HepG2 (cell line): ENCODE results near the gene TMEFF1. TPM values are rescaled to one million over a fixed set of nuclear protein-coding genes. Genes with fewer than 3 reads are reported as not detected.

Experiments
- ATAC-seq: fragments of 200-7000 bp; cut with Tn5 transposase; 3 replicates; pipeline ENCODE4 v1.9.1; 2020; ENCODE audit warnings: mild to moderate bottlenecking, moderate library complexity
- BruUV-seq: library from RNA; stranded (reverse); fragments of 400-500 nt; replicated peaks from 2 replicates; lab custom pipeline; 2021; lab: Mats Ljungman, UMichigan
- CTCF ChIA-PET: fragments of 300-600 bp; formaldehyde crosslinking; extraction: SDS; loops from one replicate; lab custom pipeline; 2021; ENCODE audit warnings: low total read pairs, inconsistent platforms, low intra/inter-chr PET ratio; lab: Yijun Ruan, JAX
- POLR2A ChIA-PET: fragments of 350-600 bp; sonication (Branson Sonifier 250); formaldehyde crosslinking; loops from one replicate; lab custom pipeline; 2020; ENCODE audit warnings: antibody characterized with exemption, inconsistent platforms; lab: Yijun Ruan, JAX
- DNase-seq: peaks from one replicate; pipeline ENCODE4 v3.0.0-alpha.2; 2015; ENCODE audit warnings: low spot score
- FAIRE-seq: peaks from 3 replicates; lab custom pipeline; 2011; peaks lifted over from hg19 to GRCh38; lab: Jason Lieb, UNC
- H2AFZ ChIP-seq: one replicate; pipeline ENCODE4 v1.6.1; 2011; ENCODE audit warnings: low read length, inconsistent platforms
- H3K27ac ChIP-seq: fragments of 300-600 bp; 3 replicates; pipeline ENCODE4 v1.8.0; 2011; ENCODE audit warnings: mixed run types, mild to moderate bottlenecking, mixed read lengths, low read length, inconsistent platforms; ENCODE audit not compliant: insufficient read depth; ENCODE audit errors: extremely low read length
- H3K27me3 ChIP-seq, 2 experiments: fragments of 200-600 bp in 1 of 2; 2 replicates in 1 of 2; 3 replicates in 1 of 2; pipeline versions ENCODE4 v1.6.0 to v1.8.0; 2011; ENCODE audit warnings: low read length in 2 of 2, mild to moderate bottlenecking in 2 of 2, moderate library complexity in 2 of 2, inconsistent platforms in 1 of 2; ENCODE audit not compliant: insufficient read depth in 2 of 2, control insufficient read depth in 1 of 2
- H3K36me3 ChIP-seq, 2 experiments: fragments of 200-600 bp in 1 of 2; replicated peaks in 1 of 2; 2 replicates in 1 of 2; 3 replicates in 1 of 2; pipeline versions ENCODE4 v1.5.1 to v1.8.0; 2011; ENCODE audit warnings: low read length in 2 of 2, inconsistent platforms in 1 of 2; ENCODE audit not compliant: insufficient read depth in 2 of 2, control insufficient read depth in 1 of 2
- H3K4me1 ChIP-seq: 2 replicates; pipeline ENCODE4 v1.5.1; 2012; ENCODE audit warnings: low read length, inconsistent platforms; ENCODE audit not compliant: insufficient read depth
- H3K4me2 ChIP-seq: 2 replicates; pipeline ENCODE4 v1.6.0; 2011; ENCODE audit warnings: low read depth, low read length, inconsistent platforms
- H3K4me3 ChIP-seq, 3 experiments: fragments of 200-600 bp in 1 of 3; sonication (generic), shearing (Covaris generic) in 1 of 3; replicated peaks in 1 of 3; 2 replicates each; pipeline ENCODE4 v1.5.1; 2011 to 2016; ENCODE audit warnings: low read length in 3 of 3, inconsistent platforms in 2 of 3, low read depth in 2 of 3, mild to moderate bottlenecking in 2 of 3, control low read depth in 1 of 3, mixed read lengths in 1 of 3; ENCODE audit not compliant: insufficient read depth in 1 of 3
- H3K79me2 ChIP-seq: one replicate; pipeline ENCODE4 v1.6.1; 2011; ENCODE audit warnings: low read length, inconsistent platforms; ENCODE audit not compliant: insufficient read depth
- H3K9ac ChIP-seq: 2 replicates; pipeline ENCODE4 v1.6.0; 2011; ENCODE audit warnings: mild to moderate bottlenecking, low read depth, low read length, inconsistent platforms; ENCODE audit not compliant: insufficient read depth
- H3K9me3 ChIP-seq: 2 replicates; pipeline ENCODE4 v1.5.1; 2012; ENCODE audit warnings: mild to moderate bottlenecking, low read length
- H4K20me1 ChIP-seq: 2 replicates; pipeline ENCODE4 v1.6.0; 2011; ENCODE audit warnings: inconsistent platforms, mild to moderate bottlenecking, low read length, moderate library complexity; ENCODE audit not compliant: insufficient read depth
- AHDC1 ChIP-seq: sonication (generic); formaldehyde crosslinking; IDR thresholded peaks from 2 replicates; pipeline ENCODE4 v1.5.1; 2020; ENCODE audit warnings: mild to moderate bottlenecking, missing genetic modification reagents, borderline replicate concordance
- ASH2L ChIP-seq: fragments of 300-600, 200-600 bp; sonication (generic); IDR thresholded peaks from 2 replicates; pipeline ENCODE4 v1.7.0; 2017; ENCODE audit warnings: low read depth, mild to moderate bottlenecking, moderate library complexity, mixed read lengths, low read length; ENCODE audit not compliant: insufficient read length
- ATF7 ChIP-seq, 2 experiments: fragments of 450-650 bp in 1 of 2; sonication (generic) in 1 of 2; formaldehyde crosslinking in 1 of 2; IDR thresholded peaks; 2 replicates each; pipeline versions ENCODE4 v1.4.0 to v1.6.1; 2016 to 2020; ENCODE audit warnings: antibody characterized with exemption in 1 of 2, mild to moderate bottlenecking in 1 of 2, missing genetic modification reagents in 1 of 2
- PPARG ChIP-seq: conservative IDR thresholded peaks from 2 replicates; pipeline ENCODE4 v1.6.1; 2016; ENCODE audit warnings: missing biosample characterization, missing genetic modification reagents
- RXRB ChIP-seq: IDR thresholded peaks from 2 replicates; pipeline ENCODE4 v1.6.1; 2016; ENCODE audit warnings: borderline replicate concordance, missing genetic modification reagents, missing compliant biosample characterization
- SYNCRIP ChIP-seq: fragments of 200-400 bp; formaldehyde crosslinking; IDR thresholded peaks from 2 replicates; pipeline ENCODE4 v1.6.1; 2018; ENCODE audit warnings: mild to moderate bottlenecking, low read depth, low read length; ENCODE audit not compliant: insufficient read depth
- TEF ChIP-seq: sonication (generic); formaldehyde crosslinking; IDR thresholded peaks from 2 replicates; pipeline ENCODE4 v1.5.0; 2020; ENCODE audit warnings: missing genetic modification reagents
- ZC3H4 ChIP-seq: sonication (generic); formaldehyde crosslinking; IDR thresholded peaks from 2 replicates; pipeline ENCODE4 v1.4.0; 2020; ENCODE audit warnings: missing genetic modification reagents, borderline replicate concordance
- ZFP91 ChIP-seq: sonication (generic); formaldehyde crosslinking; IDR thresholded peaks from 2 replicates; pipeline ENCODE4 v1.9.0; 2022; ENCODE audit warnings: missing genetic modification reagents, mild to moderate bottlenecking, borderline replicate concordance
- ZNF335 ChIP-seq: sonication (generic); formaldehyde crosslinking; IDR thresholded peaks from 2 replicates; pipeline ENCODE4 v1.4.0; 2020; ENCODE audit warnings: missing genetic modification reagents
- WGBS: methylation state at CpG from one replicate; pipeline ENCODE4 v1.1.6; 2017; ENCODE audit warnings: low lambda C conversion rate; 5-methylcytosine and 5-hydroxymethylcytosine counted together
- in situ Hi-C: cut with HindIII; loops from 2 replicates; pipeline ENCODE4 v1.10.0; 2017; ENCODE audit warnings: low pct_unique_long_range_greater_than_20kb; ENCODE audit not compliant: extremely low pct_ligation_motif_present
- intact Hi-C: fragments of 100-400 bp; cut with micrococcal nuclease; formaldehyde crosslinking; loops from one replicate; pipeline ENCODE4 v1.10.0; 2022; ENCODE audit not compliant: unreplicated experiment
- polyA plus RNA-seq, 8 experiments: library from polyadenylated mRNA; depleted of rRNA in 3 of 8; stranded (reverse) in 7 of 8; unstranded in 1 of 8; fragments of >200 nt; fragmentation: Illumina TruSeq in 4 of 8; extraction: Trizol in 4 of 8; gene quantifications; 2 replicates each; pipeline versions ENCODE4 v1.2.1 to v1.2.3, GENCODE V29; 2011 to 2016; ENCODE audit warnings: low read depth in 4 of 8, missing spikeins in 1 of 8, mixed read lengths in 1 of 8; ENCODE audit not compliant: insufficient read depth in 1 of 8
- total RNA-seq, 5 experiments: library from RNA; depleted of rRNA; stranded (reverse); fragments of >200 nt; fragmentation: Illumina TruSeq; extraction: Trizol; gene quantifications; 2 replicates each; pipeline ENCODE4 v1.2.3, GENCODE V29; 2016; ENCODE audit warnings: low read depth in 1 of 5

The TMEFF1 gene
- total and polyA plus RNA-seq, 2 of the 13 experiments (the other 11 are each of a cell fraction or from before 2014, with no cell fraction given), result 0.87 to 1.9 TPM

- FAIRE-seq (no peak), DNase-seq (no peak), ATAC-seq (no peak)
- Histone ChIP-seq H3K27ac (no peak overlapping the region), H3K9ac (no peak overlapping the region), H3K36me3 (no peaks in the 10 kb centered on the region), H3K4me2 (no peak overlapping the region), H3K9me3 (no peaks in the 10 kb centered on the region), H3K4me1 (peaks cover 12% of the 10 kb centered on the region), H3K27me3 (no peaks in the 10 kb centered on the region), H4K20me1 (no peaks in the 10 kb centered on the region), H3K4me3 (no peak overlapping the region), H2AFZ (no peak overlapping the region), H3K79me2 (no peaks in the 10 kb centered on the region)
- intact Hi-C loops (no loop called here), in situ Hi-C loops (no loop called here)
- TF ChIP-seq PPARG (CRISPR knock-in tag), result no peak
- no peak for TF ChIP-seq SYNCRIP
- TF ChIP-seq ASH2L, result no peak
- no peak for TF ChIP-seq TEF
- TF ChIP-seq ZC3H4 (CRISPR knock-in tag), result no peak
- TF ChIP-seq ZFP91 (CRISPR knock-in tag), result no peak
- TF ChIP-seq AHDC1 (CRISPR knock-in tag), result no peak
- TF ChIP-seq ZNF335 (CRISPR knock-in tag), result no peak
- no peak for TF ChIP-seq RXRB
- TF ChIP-seq ATF7 (IDR thresholded peaks at IDR 0.05), result no peak
- no peak for TF ChIP-seq ATF7 (CRISPR knock-in tag; IDR thresholded peaks at IDR 0.05)
- WGBS, result 40% methylated on average over 2 of the region's 2 CpGs
- ChIA-PET POLR2A (no interaction called here), CTCF (no interaction called here)
- no TSS peak for BruUV-seq
Observed at GRCh38 chr9:100459963-100460362, 13.0 kb upstream of the TMEFF1 start.
